Spleen (tissue), 11 donors: ENCODE measurements around the gene CIT. TPM values are rescaled to one million over a fixed set of nuclear protein-coding genes. Genes with fewer than 3 reads are reported as not detected.

ENCODE experiments used
- DNase-seq: peaks from one replicate; pipeline ENCODE4 v3.0.0-alpha.2; 2020
- H3K27ac ChIP-seq, 8 donors: fragments of 200-600 bp; sonication (generic) in 7 of 8; 1 replicate in 4 of 8; 2 replicates in 4 of 8; pipeline versions ENCODE4 v1.5.0 to v1.8.0; 2016 to 2021; ENCODE audit warnings: inconsistent platforms in 4 of 8, mild to moderate bottlenecking in 4 of 8, moderate library complexity in 1 of 8
- H3K27me3 ChIP-seq, 7 donors: fragments of 200-600 bp; sonication (generic) in 6 of 7; replicated peaks in 1 of 7; 1 replicate in 4 of 7; 2 replicates in 3 of 7; pipeline versions ENCODE4 v1.5.0 to v1.8.0; 2016 to 2021; ENCODE audit warnings: inconsistent platforms in 3 of 7, mild to moderate bottlenecking in 1 of 7
- H3K36me3 ChIP-seq, 6 donors: fragments of 200-600 bp; sonication (generic) in 5 of 6; 1 replicate in 4 of 6; 2 replicates in 2 of 6; pipeline versions ENCODE4 v1.5.0 to v1.8.0; 2016 to 2021; ENCODE audit warnings: inconsistent platforms in 2 of 6
- H3K4me1 ChIP-seq, 6 donors: fragments of 200-600 bp; sonication (generic) in 5 of 6; 1 replicate in 3 of 6; 2 replicates in 3 of 6; pipeline versions ENCODE4 v1.5.0 to v1.8.0; 2016 to 2021; ENCODE audit warnings: inconsistent platforms in 3 of 6
- H3K4me3 ChIP-seq, 8 donors: fragments of 200-600 bp; sonication (generic) in 7 of 8; 1 replicate in 4 of 8; 2 replicates in 4 of 8; pipeline versions ENCODE4 v1.5.0 to v1.8.0; 2016 to 2021; ENCODE audit warnings: inconsistent platforms in 4 of 8, mild to moderate bottlenecking in 4 of 8, moderate library complexity in 2 of 8
- H3K9me3 ChIP-seq, 8 donors: fragments of 200-600 bp; sonication (generic) in 7 of 8; 1 replicate in 4 of 8; 2 replicates in 4 of 8; pipeline versions ENCODE4 v1.5.0 to v1.8.0; 2016 to 2021; ENCODE audit warnings: inconsistent platforms in 4 of 8
- CTCF ChIP-seq, 11 experiments: fragments of 200-600 bp in 7 of 11; fragments of 450-650 bp in 4 of 11; sonication (generic) in 4 of 11; IDR thresholded peaks in 8 of 11; conservative IDR thresholded peaks in 3 of 11; 1 replicate in 7 of 11; 2 replicates in 4 of 11; pipeline versions ENCODE4 v1.4.0 to v1.8.0; 2016 to 2021; ENCODE audit warnings: antibody characterized with exemption in 11 of 11, inconsistent platforms in 4 of 11, mild to moderate bottlenecking in 1 of 11
- POLR2A ChIP-seq, 3 donors: fragments of 450-650 bp; IDR thresholded peaks; one replicate each; pipeline ENCODE4 v1.5.1; 2017; ENCODE audit warnings: antibody characterized with exemption in 3 of 3, mild to moderate bottlenecking in 1 of 3
- POLR2AphosphoS5 ChIP-seq, 3 donors: sonication (generic); formaldehyde crosslinking; IDR thresholded peaks; one replicate each; pipeline ENCODE4 v1.5.1; 2017; ENCODE audit warnings: antibody characterized with exemption in 3 of 3
- WGBS, 5 donors: extraction: QIAGEN DNeasy Blood & Tissue Kit in 3 of 5; methylation state at CpG; one replicate each; pipeline versions ENCODE4 v1.1.5 to v1.1.7; 2013 to 2018; 5-methylcytosine and 5-hydroxymethylcytosine counted together
- intact Hi-C: fragments of 100-400 bp; cut with DNase I; formaldehyde crosslinking; loops from one replicate; pipeline ENCODE4 v1.15.0; 2023; ENCODE audit warnings: low total_unique reads
- polyA plus RNA-seq, 3 donors: library from polyadenylated mRNA; stranded (reverse); fragments of 200-250 nt; gene quantifications; one replicate each; pipeline ENCODE4 v1.2.1, GENCODE V29; 2013
- total RNA-seq, 7 donors: library from RNA; depleted of rRNA in 3 of 7; stranded (reverse); fragments of >200 nt in 3 of 7; fragmentation: NEBNext Ultra II Directional in 4 of 7; extraction: Animal tissue kit (Norgen Biotek cat#: 25700) in 4 of 7; gene quantifications; one replicate each; pipeline versions ENCODE4 v1.1.0 to v1.2.1, GENCODE V29; 2016 to 2021
- donor health status: healthy with polysubstance abuse.
- donor health status: DM: no; HTN: no; CAD: no; lungs with moderate emphysema.
- donor health status: DM: no; HTN: no; CAD: no.
- donor health status: Bipolar disorder and iron deficiency.
- donor health status: healthy.
- donor health status: DM: no; HTN: no; CAD: no.
- donor health status: DM: yes; HTN: yes; CAD: no.

Gene CIT
- total and polyA plus RNA-seq, 10 donors, result 1.9 to 54.3 (median 24.5) TPM

- Histone ChIP-seq H3K4me3 (peak overlapping the region; percentile 42 to 94 (median 86)), H3K9me3 (no peaks in the 10 kb centered on the region), H3K4me1 (peaks cover 30 to 62% (median 58%) of the 10 kb centered on the region in 6 donors), H3K36me3 (peaks cover 0 to 26% (median 12%) of the 10 kb centered on the region in 6 donors), H3K27ac (peak overlapping the region; percentile 92 to 99 (median 97)), H3K27me3 (no peaks in the 10 kb centered on the region)
- TF ChIP-seq POLR2A (IDR thresholded peaks at IDR 0.05) (no peak), POLR2AphosphoS5 (IDR thresholded peaks at IDR 0.05) (no peak), CTCF (IDR thresholded peaks at IDR 0.05 in 8 of 11, conservative IDR thresholded peaks at IDR 0.05 in 3 of 11) (no peak)
- DNase-seq, result no peak
- 3 to 5% (median 3%) methylated on average over 9 of the region's 9 CpGs for WGBS, 5 donors
- intact Hi-C loops, result no loop called here
These were observed 210.1 kb downstream of the CIT start for GRCh38 chr12:119666900-119667576.

DNA sequence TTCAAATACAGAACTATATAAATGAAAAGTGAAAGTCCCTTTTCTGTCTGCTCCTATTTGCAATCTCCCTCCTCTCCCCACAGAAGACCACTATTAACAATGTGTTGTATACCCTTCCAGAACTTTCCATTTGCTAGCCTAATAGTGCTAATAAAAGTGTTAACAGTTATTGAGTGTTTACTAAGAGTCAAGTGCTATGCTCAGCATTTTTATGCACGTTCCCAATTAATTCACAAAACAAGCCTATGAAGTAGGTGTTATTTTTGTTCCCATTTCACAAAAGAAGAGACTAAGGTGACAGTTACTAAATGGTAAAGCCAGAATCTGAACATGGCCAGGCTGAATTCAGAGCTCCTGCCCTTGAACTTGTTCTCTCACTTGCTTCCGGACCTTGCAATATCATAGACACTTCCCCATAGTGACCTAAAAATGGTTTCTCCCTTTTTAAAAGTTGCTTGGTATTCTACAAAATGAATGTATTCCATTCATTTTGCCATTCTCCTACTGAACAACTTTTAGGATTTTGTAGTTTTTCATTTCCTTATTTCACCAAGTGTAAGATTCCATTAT, 210.8 kb downstream of the CIT start:
- WGBS, 5 donors, result 27 to 38% (median 33%) methylated on average over 2 of the region's 2 CpGs
- H3K4me3 ChIP-seq, result peak overlapping the region in 3 of 8 donors; percentile 83 to 87 (median 84)

GRCh38 chr12:119665164-119665929, 211.8 kb downstream of the CIT start:
- peak overlapping the region in 7 of 8 donors; percentile 59 to 98 (median 97) for H3K27ac ChIP-seq
- no peaks in the 10 kb centered on the region for H3K27me3 ChIP-seq
- peaks cover 0 to 10% (median 0%) of the 10 kb centered on the region in 6 donors for H3K36me3 ChIP-seq
- intact Hi-C loops, result no loop called here
- 88 to 93% (median 91%) methylated on average over 4 of the region's 4 CpGs for WGBS, 5 donors
- H3K4me1 ChIP-seq, result peaks cover 20 to 46% (median 43%) of the 10 kb centered on the region in 6 donors
- peak overlapping the region in 1 of 8 donors; percentile 84 for H3K4me3 ChIP-seq
- TF ChIP-seq POLR2A (IDR thresholded peaks at IDR 0.05) (no peak), POLR2AphosphoS5 (IDR thresholded peaks at IDR 0.05) (no peak), CTCF (IDR thresholded peaks at IDR 0.05 in 8 of 11, conservative IDR thresholded peaks at IDR 0.05 in 3 of 11) (no peak)
- H3K9me3 ChIP-seq, result no peaks in the 10 kb centered on the region
- DNase-seq, result no peak

More for the DNA sequence above, 210.8 kb downstream of the CIT start:
- Histone ChIP-seq H3K9me3 (no peaks in the 10 kb centered on the region), H3K27me3 (no peaks in the 10 kb centered on the region), H3K36me3 (peaks cover 0 to 19% (median 5%) of the 10 kb centered on the region in 6 donors), H3K27ac (peak overlapping the region in 7 of 8 donors; percentile 59 to 98 (median 97)), H3K4me1 (peaks cover 24 to 56% (median 52%) of the 10 kb centered on the region in 6 donors)
- intact Hi-C loops, result no loop called here
- TF ChIP-seq POLR2A (IDR thresholded peaks at IDR 0.05), result no peak
- no peak for TF ChIP-seq POLR2AphosphoS5 (IDR thresholded peaks at IDR 0.05)
- no peak for TF ChIP-seq CTCF (IDR thresholded peaks at IDR 0.05 in 8 of 11, conservative IDR thresholded peaks at IDR 0.05 in 3 of 11)
- DNase-seq, result no peak
